Measurements from ENCODE around the gene TBCB. TPM values are rescaled to one million over a fixed set of nuclear protein-coding genes. Genes with fewer than 3 reads are reported as not detected.

Gene TBCB
- total RNA-seq, 3 donors from 2014 or later, result 106 to 146 (median 124) TPM

GRCh38 chr19:36093687-36094086 lies 21.6 kb upstream of the TBCB start:
- Histone ChIP-seq H3K36me3 (no peaks in the 10 kb centered on the region), H3K4me1 (no peaks in the 10 kb centered on the region), H3K9me3 (no peaks in the 10 kb centered on the region), H3K27ac (no peak overlapping the region), H3K27me3 (no peaks in the 10 kb centered on the region), H3K4me3 (no peak overlapping the region)
- TF ChIP-seq POLR2A (IDR thresholded peaks at IDR 0.05) (no peak), POLR2AphosphoS5 (IDR thresholded peaks at IDR 0.05) (no peak), CTCF (IDR thresholded peaks at IDR 0.05) (no peak)
- intact Hi-C loops (cut with DNase I; ENCODE audit: low total_unique reads), result no loop called here
- no peak for DNase-seq (ENCODE audit: low spot score in 2 of 2)

GRCh38 chr19:36097036-36097435 lies 18.2 kb upstream of the TBCB start:
- Histone ChIP-seq H3K4me1 (no peaks in the 10 kb centered on the region), H3K36me3 (no peaks in the 10 kb centered on the region), H3K9me3 (no peaks in the 10 kb centered on the region), H3K27me3 (no peaks in the 10 kb centered on the region), H3K4me3 (no peak overlapping the region), H3K27ac (peak overlapping the region; percentile 77 to 80)
- DNase-seq (ENCODE audit: low spot score in 2 of 2), result peak in 1 of 2 donors; percentile 46
- intact Hi-C loops (cut with DNase I; ENCODE audit: low total_unique reads), result no loop called here
- TF ChIP-seq CTCF (IDR thresholded peaks at IDR 0.05), result no peak
- TF ChIP-seq POLR2AphosphoS5 (IDR thresholded peaks at IDR 0.05), result peak in 1 of 3 donors; percentile 8

GRCh38 chr19:36099166-36099785 lies 16.0 kb upstream of the TBCB start:
- Histone ChIP-seq H3K27ac (no peak overlapping the region), H3K4me3 (no peak overlapping the region), H3K36me3 (no peaks in the 10 kb centered on the region), H3K9me3 (no peaks in the 10 kb centered on the region), H3K4me1 (no peaks in the 10 kb centered on the region), H3K27me3 (no peaks in the 10 kb centered on the region)
- intact Hi-C loops (cut with DNase I; ENCODE audit: low total_unique reads), result no loop called here
- DNase-seq (ENCODE audit: low spot score in 2 of 2), result no peak
- no peak for TF ChIP-seq POLR2A (IDR thresholded peaks at IDR 0.05)
- TF ChIP-seq CTCF (IDR thresholded peaks at IDR 0.05), result no peak
- TF ChIP-seq POLR2AphosphoS5 (IDR thresholded peaks at IDR 0.05), result no peak

GRCh38 chr19:36100476-36100875 lies 14.8 kb upstream of the TBCB start:
- no peaks in the 10 kb centered on the region for H3K36me3 ChIP-seq
- intact Hi-C loops (cut with DNase I; ENCODE audit: low total_unique reads), result no loop called here
- peak overlapping the region in 1 of 2 donors; percentile 38 for H3K27ac ChIP-seq
- H3K4me3 ChIP-seq, result no peak overlapping the region
- no peak for TF ChIP-seq CTCF (IDR thresholded peaks at IDR 0.05)
- no peak for TF ChIP-seq POLR2AphosphoS5 (IDR thresholded peaks at IDR 0.05)
- no peak for TF ChIP-seq POLR2A (IDR thresholded peaks at IDR 0.05)
- no peaks in the 10 kb centered on the region for H3K27me3 ChIP-seq
- H3K9me3 ChIP-seq, result no peaks in the 10 kb centered on the region
- no peak for DNase-seq (ENCODE audit: low spot score in 2 of 2)
- no peaks in the 10 kb centered on the region for H3K4me1 ChIP-seq

- Histone ChIP-seq H3K36me3 (no peaks in the 10 kb centered on the region), H3K4me3 (no peak overlapping the region), H3K27me3 (no peaks in the 10 kb centered on the region), H3K27ac (no peak overlapping the region), H3K9me3 (no peaks in the 10 kb centered on the region), H3K4me1 (no peaks in the 10 kb centered on the region)
- intact Hi-C loops (cut with DNase I; ENCODE audit: low total_unique reads), result no loop called here
- TF ChIP-seq POLR2A (IDR thresholded peaks at IDR 0.05) (no peak), CTCF (IDR thresholded peaks at IDR 0.05) (no peak), POLR2AphosphoS5 (IDR thresholded peaks at IDR 0.05) (no peak)
- DNase-seq (ENCODE audit: low spot score in 2 of 2), result no peak
Measured at GRCh38 chr19:36101550-36102327, 13.5 kb upstream of the TBCB start.
